ENCODE results near the gene SLC12A7. TPM values are rescaled to one million over a fixed set of nuclear protein-coding genes. Genes with fewer than 3 reads are reported as not detected.

SLC12A7 gene
- total and polyA plus RNA-seq, 2 of the 13 experiments (the other 11 are each of a cell fraction or from before 2014, with no cell fraction given), result 14.0 to 18.5 TPM

- TF ChIP-seq ARID4A (CRISPR knock-in tag; IDR thresholded peaks at IDR 0.05; ENCODE audit: borderline replicate concordance) (peak; percentile 74), CSRNP1 (CRISPR knock-in tag; IDR thresholded peaks at IDR 0.05) (peak; percentile 44; the same call in 1 of the 2 replicates), ZNF776 (CRISPR knock-in tag; IDR thresholded peaks at IDR 0.05) (no peak; the same call in 1 of the 2 replicates), SOX6 (IDR thresholded peaks at IDR 0.05) (no peak), SOX6 (CRISPR knock-in tag; IDR thresholded peaks at IDR 0.05) (no peak), RARA (CRISPR knock-in tag; IDR thresholded peaks at IDR 0.05) (no peak), NFE2 (CRISPR knock-in tag; IDR thresholded peaks at IDR 0.05) (no peak), ZFP91 (CRISPR knock-in tag; IDR thresholded peaks at IDR 0.05; ENCODE audit: borderline replicate concordance) (peak; percentile 26; the same call in 1 of the 2 replicates), BRD4 (CRISPR knock-in tag; IDR thresholded peaks at IDR 0.05) (no peak)
- TF ChIP-seq, protein P1, sequence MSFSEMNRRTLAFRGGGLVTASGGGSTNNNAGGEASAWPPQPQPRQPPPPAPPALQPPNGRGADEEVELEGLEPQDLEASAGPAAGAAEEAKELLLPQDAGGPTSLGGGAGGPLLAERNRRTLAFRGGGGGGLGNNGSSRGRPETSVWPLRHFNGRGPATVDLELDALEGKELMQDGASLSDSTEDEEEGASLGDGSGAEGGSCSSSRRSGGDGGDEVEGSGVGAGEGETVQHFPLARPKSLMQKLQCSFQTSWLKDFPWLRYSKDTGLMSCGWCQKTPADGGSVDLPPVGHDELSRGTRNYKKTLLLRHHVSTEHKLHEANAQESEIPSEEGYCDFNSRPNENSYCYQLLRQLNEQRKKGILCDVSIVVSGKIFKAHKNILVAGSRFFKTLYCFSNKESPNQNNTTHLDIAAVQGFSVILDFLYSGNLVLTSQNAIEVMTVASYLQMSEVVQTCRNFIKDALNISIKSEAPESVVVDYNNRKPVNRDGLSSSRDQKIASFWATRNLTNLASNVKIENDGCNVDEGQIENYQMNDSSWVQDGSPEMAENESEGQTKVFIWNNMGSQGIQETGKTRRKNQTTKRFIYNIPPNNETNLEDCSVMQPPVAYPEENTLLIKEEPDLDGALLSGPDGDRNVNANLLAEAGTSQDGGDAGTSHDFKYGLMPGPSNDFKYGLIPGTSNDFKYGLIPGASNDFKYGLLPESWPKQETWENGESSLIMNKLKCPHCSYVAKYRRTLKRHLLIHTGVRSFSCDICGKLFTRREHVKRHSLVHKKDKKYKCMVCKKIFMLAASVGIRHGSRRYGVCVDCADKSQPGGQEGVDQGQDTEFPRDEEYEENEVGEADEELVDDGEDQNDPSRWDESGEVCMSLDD (CRISPR knock-in tag; IDR thresholded peaks at IDR 0.05; ENCODE audit: borderline replicate concordance), result no peak
- TF ChIP-seq, protein P2, sequence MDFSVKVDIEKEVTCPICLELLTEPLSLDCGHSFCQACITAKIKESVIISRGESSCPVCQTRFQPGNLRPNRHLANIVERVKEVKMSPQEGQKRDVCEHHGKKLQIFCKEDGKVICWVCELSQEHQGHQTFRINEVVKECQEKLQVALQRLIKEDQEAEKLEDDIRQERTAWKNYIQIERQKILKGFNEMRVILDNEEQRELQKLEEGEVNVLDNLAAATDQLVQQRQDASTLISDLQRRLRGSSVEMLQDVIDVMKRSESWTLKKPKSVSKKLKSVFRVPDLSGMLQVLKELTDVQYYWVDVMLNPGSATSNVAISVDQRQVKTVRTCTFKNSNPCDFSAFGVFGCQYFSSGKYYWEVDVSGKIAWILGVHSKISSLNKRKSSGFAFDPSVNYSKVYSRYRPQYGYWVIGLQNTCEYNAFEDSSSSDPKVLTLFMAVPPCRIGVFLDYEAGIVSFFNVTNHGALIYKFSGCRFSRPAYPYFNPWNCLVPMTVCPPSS (IDR thresholded peaks at IDR 0.05), result no peak
- TF ChIP-seq, protein P3, sequence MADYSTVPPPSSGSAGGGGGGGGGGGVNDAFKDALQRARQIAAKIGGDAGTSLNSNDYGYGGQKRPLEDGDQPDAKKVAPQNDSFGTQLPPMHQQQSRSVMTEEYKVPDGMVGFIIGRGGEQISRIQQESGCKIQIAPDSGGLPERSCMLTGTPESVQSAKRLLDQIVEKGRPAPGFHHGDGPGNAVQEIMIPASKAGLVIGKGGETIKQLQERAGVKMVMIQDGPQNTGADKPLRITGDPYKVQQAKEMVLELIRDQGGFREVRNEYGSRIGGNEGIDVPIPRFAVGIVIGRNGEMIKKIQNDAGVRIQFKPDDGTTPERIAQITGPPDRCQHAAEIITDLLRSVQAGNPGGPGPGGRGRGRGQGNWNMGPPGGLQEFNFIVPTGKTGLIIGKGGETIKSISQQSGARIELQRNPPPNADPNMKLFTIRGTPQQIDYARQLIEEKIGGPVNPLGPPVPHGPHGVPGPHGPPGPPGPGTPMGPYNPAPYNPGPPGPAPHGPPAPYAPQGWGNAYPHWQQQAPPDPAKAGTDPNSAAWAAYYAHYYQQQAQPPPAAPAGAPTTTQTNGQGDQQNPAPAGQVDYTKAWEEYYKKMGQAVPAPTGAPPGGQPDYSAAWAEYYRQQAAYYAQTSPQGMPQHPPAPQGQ (CRISPR knock-in tag; IDR thresholded peaks at IDR 0.05; ENCODE audit: borderline replicate concordance), result no peak
Observed at GRCh38 chr5:1111241-1111726, 579 bp downstream of the SLC12A7 start (continued).
